H4 (cell line): ENCODE data around the gene HABP2. TPM values are rescaled to one million over a fixed set of nuclear protein-coding genes. Genes with fewer than 3 reads are reported as not detected.

Experiments
- DNase-seq: peaks from one replicate; pipeline ENCODE4 v3.0.0-alpha.2; 2015; ENCODE audit warnings: low spot score
- total RNA-seq: library from RNA; depleted of rRNA; stranded (reverse); fragments of >200 nt; shearing (Covaris generic); gene quantifications from 2 replicates; pipeline ENCODE4 v1.2.3, GENCODE V29; 2014; rRNA removed

The HABP2 gene
- total RNA-seq, 1 experiment from 2014 or later: not detected

GRCh38 chr10:113631684-113632367, 79.0 kb downstream of the HABP2 start:
- no peak for DNase-seq

Other genes with a start within 250 kb of the HABP2 start
- gene NRAP, start 111.0 kb downstream of the HABP2 start, total RNA-seq: 0.02 TPM in 1 of 2 replicates, not detected in the other
- 56.8 and 59.5 TPM in 2 replicates for gene CASP7, start 126.9 kb downstream of the HABP2 start, total RNA-seq
- 0.80 and 1.5 TPM in 2 replicates for gene PLEKHS1, start 198.6 kb downstream of the HABP2 start, total RNA-seq